K562 (cell line): Measurements from ENCODE around the gene FOSL1. TPM values are rescaled to one million over a fixed set of nuclear protein-coding genes. Genes with fewer than 3 reads are reported as not detected.

ENCODE experiments used
- BCLAF1 ChIP-seq, 2 experiments: fragments of 450-650 bp in 1 of 2; IDR thresholded peaks; 2 replicates each; pipeline ENCODE4 v1.6.1; 2011 to 2017; ENCODE audit warnings: low read depth in 2 of 2, antibody characterized with exemption in 1 of 2, borderline replicate concordance in 1 of 2, low read length in 1 of 2, mild to moderate bottlenecking in 1 of 2, mixed read lengths in 1 of 2; ENCODE audit not compliant: control insufficient read depth in 1 of 2
- BRF1 ChIP-seq: IDR thresholded peaks from 3 replicates; pipeline ENCODE4 v1.6.1; 2011; ENCODE audit warnings: borderline replicate concordance, mild to moderate bottlenecking; ENCODE audit not compliant: insufficient read length; ENCODE audit errors: extremely low read depth
- CREB1 ChIP-seq, 2 experiments: sonication (generic) in 1 of 2; formaldehyde crosslinking in 1 of 2; IDR thresholded peaks; 2 replicates each; pipeline versions ENCODE4 v1.6.1 to v1.8.0; 2012 to 2022; ENCODE audit warnings: inconsistent platforms in 1 of 2, mild to moderate bottlenecking in 1 of 2, missing genetic modification reagents in 1 of 2, moderate library complexity in 1 of 2
- CREB3L1 ChIP-seq: fragments of 450-650 bp; IDR thresholded peaks from 2 replicates; pipeline ENCODE4 v1.6.1; 2014; ENCODE audit warnings: low read depth, mild to moderate bottlenecking, moderate library complexity, borderline replicate concordance
- DPF2 ChIP-seq: fragments of 450-650 bp; IDR thresholded peaks from 2 replicates; pipeline ENCODE4 v1.6.1; 2016
- FOXJ3 ChIP-seq: sonication (generic); formaldehyde crosslinking; IDR thresholded peaks from 2 replicates; pipeline ENCODE4 v1.4.0; 2020; ENCODE audit warnings: mild to moderate bottlenecking, missing genetic modification reagents
- GATAD2A ChIP-seq: fragments of 450-650 bp; IDR thresholded peaks from 2 replicates; pipeline ENCODE4 v1.6.1; 2017
- HDAC6 ChIP-seq: IDR thresholded peaks from 2 replicates; pipeline ENCODE4 v1.6.1; 2012; ENCODE audit warnings: low read depth, mild to moderate bottlenecking, control low read depth, inconsistent platforms, low read length, moderate library complexity
- HDGF ChIP-seq: fragments of 450-650 bp; IDR thresholded peaks from 2 replicates; pipeline ENCODE4 v1.6.1; 2016
- HEY1 ChIP-seq: fragments of 250-450 bp; sonication (Bioruptor Pico); IDR thresholded peaks from 2 replicates; pipeline ENCODE4 v1.5.0; 2020; ENCODE audit warnings: mild to moderate bottlenecking, moderate library complexity, borderline replicate concordance
- KDM1A ChIP-seq, 2 experiments: fragments of 450-650 bp; IDR thresholded peaks; 2 replicates each; pipeline ENCODE4 v1.6.1; 2016; ENCODE audit warnings: mild to moderate bottlenecking in 2 of 2
- LCOR ChIP-seq: sonication (generic); formaldehyde crosslinking; IDR thresholded peaks from 2 replicates; pipeline ENCODE4 v1.8.0; 2022; ENCODE audit warnings: mild to moderate bottlenecking, missing genetic modification reagents
- PML ChIP-seq: IDR thresholded peaks from 2 replicates; pipeline ENCODE4 v1.6.1; 2012; ENCODE audit warnings: low read length, inconsistent platforms
- TOE1 ChIP-seq, 2 experiments: fragments of 450-650 bp in 1 of 2; sonication (generic) in 1 of 2; formaldehyde crosslinking in 1 of 2; IDR thresholded peaks; 2 replicates each; pipeline versions ENCODE4 v1.7.1 to v1.8.0; 2016 to 2022; ENCODE audit warnings: borderline replicate concordance in 2 of 2, mild to moderate bottlenecking in 2 of 2, antibody characterized with exemption in 1 of 2, inconsistent platforms in 1 of 2, low read depth in 1 of 2, missing genetic modification reagents in 1 of 2, moderate library complexity in 1 of 2
- ZFP30 ChIP-seq: fragments of 250-450 bp; sonication (Bioruptor Pico); IDR thresholded peaks from 2 replicates; pipeline ENCODE4 v1.8.0; 2022; ENCODE audit warnings: moderate library complexity, mild to moderate bottlenecking, inconsistent platforms, borderline replicate concordance
- ZNF12 ChIP-seq: sonication (generic); formaldehyde crosslinking; IDR thresholded peaks from 2 replicates; pipeline ENCODE4 v1.4.0; 2020; ENCODE audit warnings: mild to moderate bottlenecking, missing genetic modification reagents
- ZNF133 ChIP-seq: fragments of 250-450 bp; sonication (Bioruptor Pico); IDR thresholded peaks from 2 replicates; pipeline ENCODE4 v1.4.0; 2020; ENCODE audit warnings: mild to moderate bottlenecking
- ZNF212 ChIP-seq: fragments of 450-650 bp; formaldehyde crosslinking; IDR thresholded peaks from 2 replicates; pipeline ENCODE4 v1.4.0; 2020; ENCODE audit warnings: mild to moderate bottlenecking
- ZNF263 ChIP-seq: sonication (generic); formaldehyde crosslinking; IDR thresholded peaks from 2 replicates; pipeline ENCODE4 v1.8.0; 2022; ENCODE audit warnings: mild to moderate bottlenecking, missing genetic modification reagents, borderline replicate concordance
- polyA plus RNA-seq, 8 experiments: library from polyadenylated mRNA; depleted of rRNA in 4 of 8; stranded (reverse) in 5 of 8; unstranded in 3 of 8; fragments of >200 nt; fragmentation: Nextera tagmentation in 2 of 8; fragmentation: Illumina TruSeq in 1 of 8; extraction: Ambion mirVana in 2 of 8; extraction: Trizol in 1 of 8; gene quantifications; 2 replicates each; pipeline versions ENCODE4 v1.2.1 to v1.2.3, GENCODE V29; 2011 to 2014; ENCODE audit warnings: inconsistent platforms in 1 of 8, missing spikeins in 1 of 8
- total RNA-seq, 7 experiments: library from RNA; depleted of rRNA in 6 of 7; stranded (reverse); fragments of >200 nt in 6 of 7; fragmentation: Illumina TruSeq in 2 of 7; extraction: Trizol in 2 of 7; gene quantifications; 2 replicates each; pipeline versions ENCODE4 v1.2.1 to v1.2.3, GENCODE V29; 2011 to 2021; ENCODE audit warnings: low replicate concordance in 1 of 7
- TF ChIP-seq, protein P1 (sequence below): fragments of 250-450 bp; sonication (Bioruptor Pico); IDR thresholded peaks from 2 replicates; pipeline ENCODE4 v1.8.0; 2022; ENCODE audit warnings: inconsistent platforms

Gene FOSL1
- total and polyA plus RNA-seq, 9 of the 15 experiments (the other 6 are each of a cell fraction or from before 2014, with no cell fraction given): 3.5 to 39.6 (median 10.0) TPM

- TF ChIP-seq TOE1 (IDR thresholded peaks at IDR 0.05; ENCODE audit: borderline replicate concordance) (peak; percentile 41; the same call in 1 of the 2 replicates), TOE1 (CRISPR knock-in tag; IDR thresholded peaks at IDR 0.05; ENCODE audit: borderline replicate concordance, low read depth) (no peak), GATAD2A (0 out of 2 replicates have a peak, but pooled peaks have one; percentile 17), ZNF212 (no peak), ZFP30 (CRISPR knock-in tag) (no peak), DPF2 (no peak; the same call in 1 of the 2 replicates), FOXJ3 (CRISPR knock-in tag) (no peak), ZNF263 (CRISPR knock-in tag) (no peak), CREB3L1 (no peak), BRF1 (no peak), BCLAF1 (IDR thresholded peaks at IDR 0.05; ENCODE audit: borderline replicate concordance in 1 of 2, control insufficient read depth in 1 of 2, low read depth in 2 of 2, low read length in 1 of 2) (no peak), KDM1A (IDR thresholded peaks at IDR 0.05) (0 out of 4 replicates have a peak, but pooled peaks of 1 of the 2 experiments have one; percentile 17), HEY1 (CRISPR knock-in tag) (no peak), HDGF (no peak), CREB1 (IDR thresholded peaks at IDR 0.05) (0 out of 2 replicates have a peak, but pooled peaks have one; percentile 6), CREB1 (CRISPR knock-in tag; IDR thresholded peaks at IDR 0.05) (peak; percentile 29; the same call in 1 of the 2 replicates), HDAC6 (no peak), ZNF12 (CRISPR knock-in tag) (no peak), PML (no peak; the same call in none of the 2 replicates), ZNF133 (CRISPR knock-in tag) (no peak), LCOR (CRISPR knock-in tag) (peak; percentile 50; the same call in 1 of the 2 replicates)
- TF ChIP-seq, protein P1, sequence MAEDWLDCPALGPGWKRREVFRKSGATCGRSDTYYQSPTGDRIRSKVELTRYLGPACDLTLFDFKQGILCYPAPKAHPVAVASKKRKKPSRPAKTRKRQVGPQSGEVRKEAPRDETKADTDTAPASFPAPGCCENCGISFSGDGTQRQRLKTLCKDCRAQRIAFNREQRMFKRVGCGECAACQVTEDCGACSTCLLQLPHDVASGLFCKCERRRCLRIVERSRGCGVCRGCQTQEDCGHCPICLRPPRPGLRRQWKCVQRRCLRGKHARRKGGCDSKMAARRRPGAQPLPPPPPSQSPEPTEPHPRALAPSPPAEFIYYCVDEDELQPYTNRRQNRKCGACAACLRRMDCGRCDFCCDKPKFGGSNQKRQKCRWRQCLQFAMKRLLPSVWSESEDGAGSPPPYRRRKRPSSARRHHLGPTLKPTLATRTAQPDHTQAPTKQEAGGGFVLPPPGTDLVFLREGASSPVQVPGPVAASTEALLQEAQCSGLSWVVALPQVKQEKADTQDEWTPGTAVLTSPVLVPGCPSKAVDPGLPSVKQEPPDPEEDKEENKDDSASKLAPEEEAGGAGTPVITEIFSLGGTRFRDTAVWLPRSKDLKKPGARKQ (CRISPR knock-in tag): no peak
Observed at GRCh38 chr11:65891219-65892136, 8.7 kb downstream of the FOSL1 start (continued).
